Measurements from ENCODE around the gene KLHL5.

DNA sequence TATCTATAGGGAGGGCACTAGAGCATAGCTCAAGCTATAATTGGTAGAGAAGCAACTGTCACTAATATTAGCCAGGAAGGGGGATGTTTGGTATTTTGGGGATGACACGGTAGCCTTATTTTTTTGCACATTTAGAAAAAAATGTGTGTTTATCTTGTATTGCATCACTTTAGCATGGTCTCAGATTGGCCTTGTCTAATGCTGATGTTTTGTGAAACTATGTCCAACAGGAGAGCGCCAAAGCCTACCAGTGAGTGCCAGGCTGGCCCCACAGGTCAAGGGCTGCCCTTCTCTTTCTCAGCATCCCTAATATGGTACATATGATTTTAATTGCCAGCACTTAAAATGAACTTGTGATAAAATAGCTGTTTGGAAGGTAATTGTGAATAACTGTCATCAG is 95.5 kb downstream of the KLHL5 start:
- TF ChIP-seq, protein P1, sequence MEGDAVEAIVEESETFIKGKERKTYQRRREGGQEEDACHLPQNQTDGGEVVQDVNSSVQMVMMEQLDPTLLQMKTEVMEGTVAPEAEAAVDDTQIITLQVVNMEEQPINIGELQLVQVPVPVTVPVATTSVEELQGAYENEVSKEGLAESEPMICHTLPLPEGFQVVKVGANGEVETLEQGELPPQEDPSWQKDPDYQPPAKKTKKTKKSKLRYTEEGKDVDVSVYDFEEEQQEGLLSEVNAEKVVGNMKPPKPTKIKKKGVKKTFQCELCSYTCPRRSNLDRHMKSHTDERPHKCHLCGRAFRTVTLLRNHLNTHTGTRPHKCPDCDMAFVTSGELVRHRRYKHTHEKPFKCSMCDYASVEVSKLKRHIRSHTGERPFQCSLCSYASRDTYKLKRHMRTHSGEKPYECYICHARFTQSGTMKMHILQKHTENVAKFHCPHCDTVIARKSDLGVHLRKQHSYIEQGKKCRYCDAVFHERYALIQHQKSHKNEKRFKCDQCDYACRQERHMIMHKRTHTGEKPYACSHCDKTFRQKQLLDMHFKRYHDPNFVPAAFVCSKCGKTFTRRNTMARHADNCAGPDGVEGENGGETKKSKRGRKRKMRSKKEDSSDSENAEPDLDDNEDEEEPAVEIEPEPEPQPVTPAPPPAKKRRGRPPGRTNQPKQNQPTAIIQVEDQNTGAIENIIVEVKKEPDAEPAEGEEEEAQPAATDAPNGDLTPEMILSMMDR (conservative IDR thresholded peaks at IDR 0.05; ENCODE audit: low read depth, low read length) = no peak
- TF ChIP-seq EZH2 (IDR thresholded peaks at IDR 0.05; ENCODE audit: low read length, unreplicated experiment) = no peak

Measured in PC-3 (cell line).